Islet of Langerhans (tissue), 1 donor: ENCODE data around the gene KIF12.

Source experiments
- FAIRE-seq: peaks from one replicate; lab custom pipeline; 2011; peaks lifted over from hg19 to GRCh38; lab: Jason Lieb, UNC

KIF12 gene

GRCh38 chr9:114061830-114062474 is 37.1 kb downstream of the KIF12 start:
- no peak for FAIRE-seq

GRCh38 chr9:114061292-114061691 is 37.8 kb downstream of the KIF12 start:
- no peak for FAIRE-seq

- no peak for FAIRE-seq
Measured at GRCh38 chr9:114060711-114061110, 38.4 kb downstream of the KIF12 start.

GRCh38 chr9:114060070-114060469 is 39.0 kb downstream of the KIF12 start:
- FAIRE-seq: no peak

GRCh38 chr9:114059047-114059803 is 39.9 kb downstream of the KIF12 start:
- FAIRE-seq: no peak

GRCh38 chr9:114058688-114059046 is 40.4 kb downstream of the KIF12 start:
- FAIRE-seq: no peak

- FAIRE-seq: no peak
Measured at GRCh38 chr9:114057161-114057885, 41.8 kb downstream of the KIF12 start.

GRCh38 chr9:114056527-114056926 is 42.6 kb downstream of the KIF12 start:
- FAIRE-seq: no peak

GRCh38 chr9:114055894-114056293 is 43.2 kb downstream of the KIF12 start:
- no peak for FAIRE-seq

GRCh38 chr9:114055061-114055460 is 44.0 kb downstream of the KIF12 start:
- FAIRE-seq: no peak

- FAIRE-seq: no peak
Measured at GRCh38 chr9:114054191-114054690, 44.9 kb downstream of the KIF12 start.

- no peak for FAIRE-seq
Measured at GRCh38 chr9:114053246-114054005, 45.7 kb downstream of the KIF12 start.

GRCh38 chr9:114051706-114052105 is 47.4 kb downstream of the KIF12 start:
- no peak for FAIRE-seq

- no peak for FAIRE-seq
Measured at GRCh38 chr9:114051281-114051680, 47.8 kb downstream of the KIF12 start.

- FAIRE-seq: no peak
Measured at GRCh38 chr9:114050646-114051045, 48.4 kb downstream of the KIF12 start.

GRCh38 chr9:114050226-114050568 is 48.9 kb downstream of the KIF12 start:
- no peak for FAIRE-seq

- no peak for FAIRE-seq
Measured at GRCh38 chr9:114049441-114050225, 49.5 kb downstream of the KIF12 start.

GRCh38 chr9:114048533-114049415 is 50.3 kb downstream of the KIF12 start:
- FAIRE-seq: no peak

- FAIRE-seq: no peak
Measured at GRCh38 chr9:114047717-114048116, 51.4 kb downstream of the KIF12 start.

- no peak for FAIRE-seq
Measured at GRCh38 chr9:114046875-114047274, 52.2 kb downstream of the KIF12 start.
